HEK293T (cell line): ENCODE measurements around the gene MTERF4.

Experiments
- CTCF ChIA-PET: fragments of 350-600 bp; formaldehyde crosslinking; extraction: SDS; loops from one replicate; lab custom pipeline; 2021; ENCODE audit warnings: antibody characterized with exemption, inconsistent platforms; lab: Yijun Ruan, JAX
- POLR2A ChIA-PET: fragments of 350-600 bp; formaldehyde crosslinking; extraction: SDS; loops from one replicate; lab custom pipeline; 2020; ENCODE audit warnings: antibody characterized with exemption, inconsistent platforms; lab: Yijun Ruan, JAX
- DNase-seq: peaks from one replicate; pipeline ENCODE4 v3.0.0; 2012; ENCODE audit warnings: mixed read lengths; ENCODE audit errors: extremely low spot score
- ARNT ChIP-seq: fragments of 450-650 bp; IDR thresholded peaks from 2 replicates; pipeline ENCODE4 v1.6.1; 2017; ENCODE audit warnings: mild to moderate bottlenecking
- BHLHE40 ChIP-seq: fragments of 450-650 bp; IDR thresholded peaks from 2 replicates; pipeline ENCODE4 v1.6.1; 2016; ENCODE audit warnings: mild to moderate bottlenecking, moderate library complexity, borderline replicate concordance
- CTBP1 ChIP-seq: fragments of 450-650 bp; IDR thresholded peaks from 2 replicates; pipeline ENCODE4 v1.6.1; 2016; ENCODE audit warnings: borderline replicate concordance
- ELF4 ChIP-seq: fragments of 450-650 bp; IDR thresholded peaks from 2 replicates; pipeline ENCODE4 v1.6.1; 2017; ENCODE audit warnings: antibody characterized with exemption
- FOXA1 ChIP-seq: fragments of 450-650 bp; IDR thresholded peaks from 2 replicates; pipeline ENCODE4 v1.6.1; 2016; ENCODE audit warnings: mild to moderate bottlenecking
- FOXK2 ChIP-seq: fragments of 450-650 bp; IDR thresholded peaks from 2 replicates; pipeline ENCODE4 v1.6.1; 2016; ENCODE audit warnings: mild to moderate bottlenecking
- FOXM1 ChIP-seq: fragments of 450-650 bp; IDR thresholded peaks from 2 replicates; pipeline ENCODE4 v1.6.1; 2017; ENCODE audit warnings: mild to moderate bottlenecking, borderline replicate concordance
- HDGF ChIP-seq: fragments of 450-650 bp; IDR thresholded peaks from 2 replicates; pipeline ENCODE4 v1.6.1; 2017; ENCODE audit warnings: antibody characterized with exemption, borderline replicate concordance
- L3MBTL2 ChIP-seq: fragments of 450-650 bp; conservative IDR thresholded peaks from 2 replicates; pipeline ENCODE4 v1.6.1; 2016; ENCODE audit warnings: mild to moderate bottlenecking
- LEF1 ChIP-seq: fragments of 450-650 bp; IDR thresholded peaks from 2 replicates; pipeline ENCODE4 v1.6.1; 2017; ENCODE audit warnings: mild to moderate bottlenecking, borderline replicate concordance
- NFRKB ChIP-seq: fragments of 450-650 bp; IDR thresholded peaks from 2 replicates; pipeline ENCODE4 v1.6.1; 2016; ENCODE audit warnings: mild to moderate bottlenecking, moderate library complexity
- PKNOX1 ChIP-seq: fragments of 450-650 bp; IDR thresholded peaks from 2 replicates; pipeline ENCODE4 v1.6.1; 2016
- SP1 ChIP-seq: fragments of 450-650 bp; IDR thresholded peaks from 2 replicates; pipeline ENCODE4 v1.6.1; 2017
- SUZ12 ChIP-seq: fragments of 450-650 bp; IDR thresholded peaks from 2 replicates; pipeline ENCODE4 v1.6.1; 2016; ENCODE audit warnings: mild to moderate bottlenecking
- TARDBP ChIP-seq: fragments of 450-650 bp; IDR thresholded peaks from 2 replicates; pipeline ENCODE4 v1.6.1; 2016
- ZNF384 ChIP-seq: fragments of 450-650 bp; IDR thresholded peaks from 2 replicates; pipeline ENCODE4 v1.6.1; 2016

The MTERF4 gene

GRCh38 chr2:241135737-241136136 lies 33.6 kb upstream of the MTERF4 start:
- POLR2A ChIA-PET, result no interaction called here

GRCh38 chr2:241134711-241135110 lies 32.6 kb upstream of the MTERF4 start:
- CTCF ChIA-PET, result interaction anchor here (0.8 kb wide), 1 partner anchor 151 kb away, joined by 3 read pairs; no protein-coding TSS in a partner anchor
- POLR2A ChIA-PET, result no interaction called here
- no peak for TF ChIP-seq LEF1
- TF ChIP-seq ZNF384, result no peak
- TF ChIP-seq NFRKB, result no peak
- TF ChIP-seq FOXM1, result no peak
- no peak for TF ChIP-seq SUZ12
- no peak for TF ChIP-seq FOXK2
- no peak for TF ChIP-seq L3MBTL2
- TF ChIP-seq HDGF, result no peak
- TF ChIP-seq CTBP1, result no peak
- TF ChIP-seq SP1, result no peak
- no peak for TF ChIP-seq TARDBP
- no peak for TF ChIP-seq ELF4
- no peak for TF ChIP-seq ARNT
- no peak for TF ChIP-seq FOXA1
- TF ChIP-seq PKNOX1, result no peak
- TF ChIP-seq BHLHE40, result no peak
- no peak for DNase-seq

More at GRCh38 chr2:241135737-241136136, 33.6 kb upstream of the MTERF4 start:
- CTCF ChIA-PET, result no interaction called here
- no peak for TF ChIP-seq CTBP1
- TF ChIP-seq ARNT, result no peak
- TF ChIP-seq L3MBTL2, result no peak
- no peak for TF ChIP-seq NFRKB
- TF ChIP-seq FOXK2, result no peak
- no peak for TF ChIP-seq SUZ12
- no peak for DNase-seq

- TF ChIP-seq FOXK2 (no peak), HDGF (no peak), FOXA1 (no peak)
- POLR2A ChIA-PET, result no interaction called here
- DNase-seq, result no peak
- CTCF ChIA-PET, result no interaction called here
Observed at GRCh38 chr2:241133436-241133820, 31.3 kb upstream of the MTERF4 start.

GRCh38 chr2:241132538-241133435 lies 30.7 kb upstream of the MTERF4 start:
- TF ChIP-seq ELF4 (no peak), FOXK2 (no peak), ZNF384 (no peak), SUZ12 (no peak), BHLHE40 (no peak), LEF1 (no peak), FOXA1 (no peak), HDGF (no peak)
- ChIA-PET CTCF (interaction anchor here (0.6 to 0.7 kb wide), 2 partner anchors 115 to 218 kb away, joined by 3 read pairs; no protein-coding TSS in a partner anchor), POLR2A (no interaction called here)
- no peak for DNase-seq

- TF ChIP-seq SP1 (no peak), CTBP1 (no peak), ZNF384 (no peak), HDGF (no peak), FOXM1 (no peak), FOXA1 (no peak), LEF1 (no peak), ARNT (no peak), PKNOX1 (no peak), ELF4 (no peak)
- ChIA-PET POLR2A (no interaction called here), CTCF (no interaction called here)
- DNase-seq, result no peak
Observed at GRCh38 chr2:241131531-241131930, 29.4 kb upstream of the MTERF4 start.

GRCh38 chr2:241130316-241130715 lies 28.2 kb upstream of the MTERF4 start:
- TF ChIP-seq HDGF (no peak), FOXK2 (no peak), LEF1 (no peak), NFRKB (no peak), PKNOX1 (no peak), FOXM1 (no peak), TARDBP (no peak), L3MBTL2 (no peak), ZNF384 (no peak), BHLHE40 (no peak), SP1 (no peak), ELF4 (no peak)
- POLR2A ChIA-PET, result no interaction called here
- CTCF ChIA-PET, result no interaction called here
- DNase-seq, result no peak
